LNCaP clone FGC (cell line): Measurements from ENCODE around the gene COQ10A.

ENCODE experiments used
- DNase-seq: peaks from one replicate; pipeline ENCODE4 v3.0.0-alpha.2; 2011; ENCODE audit warnings: low read depth
- H3K4me3 ChIP-seq: 2 replicates; pipeline ENCODE4 v1.5.1; 2011; ENCODE audit warnings: mild to moderate bottlenecking, low read depth, low read length, control low read depth
- CTCF ChIP-seq: IDR thresholded peaks from 2 replicates; pipeline ENCODE4 v1.5.1; 2012; ENCODE audit warnings: mild to moderate bottlenecking; ENCODE audit not compliant: control insufficient read depth, insufficient read depth; ENCODE audit errors: extremely low read depth

COQ10A gene

GRCh38 chr12:56266693-56267442 lies at the start of gene COQ10A:
Gene COQ10A, plus strand, starts transcription at chr12:56266942. Its CDS starts 177 bp downstream, at chr12:56267119.
- TF ChIP-seq CTCF: peak; percentile 52
- H3K4me3 ChIP-seq: peak within 1 kb of the TSS; percentile 68
- DNase-seq: peak; percentile 67

GRCh38 chr12:56219840-56220239 lies 46.9 kb upstream of the COQ10A start:
- TF ChIP-seq CTCF: no peak
- H3K4me3 ChIP-seq: peak overlapping the region; percentile 71
- DNase-seq: no peak

GRCh38 chr12:56220611-56221231 lies 46.0 kb upstream of the COQ10A start:
- no peak for TF ChIP-seq CTCF
- peak overlapping the region; percentile 71 for H3K4me3 ChIP-seq
- DNase-seq: no peak

- peak overlapping the region; percentile 71 for H3K4me3 ChIP-seq
- no peak for TF ChIP-seq CTCF
- no peak for DNase-seq
Observed at GRCh38 chr12:56221232-56221756, 45.4 kb upstream of the COQ10A start.

- H3K4me3 ChIP-seq: peak within 1 kb of the TSS; percentile 71
- peak; percentile 95 for DNase-seq
- no peak for TF ChIP-seq CTCF
Observed at GRCh38 chr12:56221757-56222530, 44.8 kb upstream of the COQ10A start, which contains the start of gene RNF41. Gene RNF41, minus strand, starts transcription at chr12:56221922. Its CDS starts 7,875 bp downstream, at chr12:56214047.

GRCh38 chr12:56222531-56222895 lies 44.2 kb upstream of the COQ10A start:
- DNase-seq: no peak
- TF ChIP-seq CTCF: no peak
- peak overlapping the region; percentile 71 for H3K4me3 ChIP-seq
